ENCODE results near the gene ERCC6L2. TPM values are rescaled to one million over a fixed set of nuclear protein-coding genes. Genes with fewer than 3 reads are reported as not detected.

ERCC6L2 gene, protein sequence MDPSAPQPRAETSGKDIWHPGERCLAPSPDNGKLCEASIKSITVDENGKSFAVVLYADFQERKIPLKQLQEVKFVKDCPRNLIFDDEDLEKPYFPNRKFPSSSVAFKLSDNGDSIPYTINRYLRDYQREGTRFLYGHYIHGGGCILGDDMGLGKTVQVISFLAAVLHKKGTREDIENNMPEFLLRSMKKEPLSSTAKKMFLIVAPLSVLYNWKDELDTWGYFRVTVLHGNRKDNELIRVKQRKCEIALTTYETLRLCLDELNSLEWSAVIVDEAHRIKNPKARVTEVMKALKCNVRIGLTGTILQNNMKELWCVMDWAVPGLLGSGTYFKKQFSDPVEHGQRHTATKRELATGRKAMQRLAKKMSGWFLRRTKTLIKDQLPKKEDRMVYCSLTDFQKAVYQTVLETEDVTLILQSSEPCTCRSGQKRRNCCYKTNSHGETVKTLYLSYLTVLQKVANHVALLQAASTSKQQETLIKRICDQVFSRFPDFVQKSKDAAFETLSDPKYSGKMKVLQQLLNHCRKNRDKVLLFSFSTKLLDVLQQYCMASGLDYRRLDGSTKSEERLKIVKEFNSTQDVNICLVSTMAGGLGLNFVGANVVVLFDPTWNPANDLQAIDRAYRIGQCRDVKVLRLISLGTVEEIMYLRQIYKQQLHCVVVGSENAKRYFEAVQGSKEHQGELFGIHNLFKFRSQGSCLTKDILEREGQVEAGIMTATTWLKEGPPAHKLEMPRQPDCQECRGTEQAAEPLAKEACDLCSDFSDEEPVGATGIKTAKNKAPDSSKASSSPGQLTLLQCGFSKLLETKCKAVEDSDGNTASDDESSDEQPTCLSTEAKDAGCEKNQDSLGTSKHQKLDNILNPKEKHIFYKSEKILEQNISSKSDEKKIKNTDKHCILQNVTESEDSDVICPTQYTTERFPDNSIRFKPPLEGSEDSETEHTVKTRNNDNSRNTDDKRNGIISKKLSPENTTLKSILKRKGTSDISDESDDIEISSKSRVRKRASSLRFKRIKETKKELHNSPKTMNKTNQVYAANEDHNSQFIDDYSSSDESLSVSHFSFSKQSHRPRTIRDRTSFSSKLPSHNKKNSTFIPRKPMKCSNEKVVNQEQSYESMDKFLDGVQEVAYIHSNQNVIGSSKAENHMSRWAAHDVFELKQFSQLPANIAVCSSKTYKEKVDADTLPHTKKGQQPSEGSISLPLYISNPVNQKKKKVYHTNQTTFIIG (N-terminal part only)
- polyA plus RNA-seq (2013, experiment 1 of 4): 30.2 TPM
- 45.0 TPM for polyA plus RNA-seq (2013, experiment 2 of 4)
- 31.4 TPM for polyA plus RNA-seq (2013, experiment 3 of 4)
- 38.0 TPM for polyA plus RNA-seq (2013, experiment 4 of 4)

DNA sequence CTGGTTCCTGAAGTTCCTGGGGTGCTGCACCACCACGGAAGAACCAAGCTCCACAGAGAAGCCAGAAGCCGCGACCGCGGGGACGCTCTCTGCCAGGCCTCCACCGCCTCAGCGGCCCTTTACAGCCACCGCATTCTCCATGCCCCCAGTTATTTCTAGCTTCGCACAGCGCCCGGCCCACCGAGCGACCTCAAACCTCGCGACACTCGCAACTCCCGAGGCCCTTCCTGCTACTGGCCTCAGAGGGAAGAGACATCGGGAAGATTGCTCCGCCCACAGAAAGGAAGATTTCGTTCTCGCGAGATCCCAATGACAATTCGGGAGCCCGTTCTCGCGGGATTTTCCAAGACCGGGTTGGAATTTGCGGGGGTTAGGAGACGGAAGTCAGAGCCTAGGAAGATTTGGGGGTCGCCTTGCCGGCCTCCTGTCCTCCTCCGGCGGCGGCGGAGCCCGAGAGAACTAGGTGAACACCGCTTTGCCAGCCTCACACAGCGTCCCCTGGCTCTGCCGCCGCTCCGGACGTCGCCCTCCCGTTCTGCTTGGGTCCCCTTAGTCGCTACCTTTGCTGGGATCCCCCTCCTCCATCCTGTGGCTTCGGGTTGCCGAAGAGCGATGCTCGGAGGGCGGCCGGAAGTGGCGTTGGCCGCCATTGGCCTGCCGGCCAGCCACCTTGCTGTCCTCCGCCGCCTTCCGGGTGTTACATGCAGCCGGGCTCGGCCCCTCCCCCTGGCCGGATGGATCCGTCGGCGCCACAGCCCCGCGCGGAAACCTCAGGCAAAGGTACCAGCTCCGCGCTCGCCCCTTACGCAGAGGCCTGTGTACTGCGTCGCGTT lies at the start of gene ERCC6L2:
ERCC6L2 (plus strand) TSS at position 387 of the 833 bp plus-strand sequence; CDS start at position 735, 348 bp downstream.
- peak within 1 kb of the TSS; percentile 98 for H3K27ac ChIP-seq (ENCODE audit: insufficient read depth, low read depth, low read length, poor library complexity, severe bottlenecking)
- H3K4me3 ChIP-seq (ENCODE audit: insufficient read depth, low read depth, low read length): no peak within 1 kb of the TSS
- 0% methylated on average over 74 of the region's 74 CpGs for WGBS, 2 experiments
- no peaks in the 10 kb centered on the region for H3K27me3 ChIP-seq (ENCODE audit: control insufficient read depth, insufficient read depth, low read length, poor library complexity, severe bottlenecking)
- no peaks in the 10 kb centered on the region for H3K9me3 ChIP-seq (ENCODE audit: control insufficient read depth, low read length)
- peaks cover 4% of the 10 kb centered on the region for H3K36me3 ChIP-seq (ENCODE audit: control insufficient read depth, insufficient read depth, low read length)
- peaks cover 12% of the 10 kb centered on the region for H3K4me1 ChIP-seq (ENCODE audit: control insufficient read depth, insufficient read depth, low read length)

DNA sequence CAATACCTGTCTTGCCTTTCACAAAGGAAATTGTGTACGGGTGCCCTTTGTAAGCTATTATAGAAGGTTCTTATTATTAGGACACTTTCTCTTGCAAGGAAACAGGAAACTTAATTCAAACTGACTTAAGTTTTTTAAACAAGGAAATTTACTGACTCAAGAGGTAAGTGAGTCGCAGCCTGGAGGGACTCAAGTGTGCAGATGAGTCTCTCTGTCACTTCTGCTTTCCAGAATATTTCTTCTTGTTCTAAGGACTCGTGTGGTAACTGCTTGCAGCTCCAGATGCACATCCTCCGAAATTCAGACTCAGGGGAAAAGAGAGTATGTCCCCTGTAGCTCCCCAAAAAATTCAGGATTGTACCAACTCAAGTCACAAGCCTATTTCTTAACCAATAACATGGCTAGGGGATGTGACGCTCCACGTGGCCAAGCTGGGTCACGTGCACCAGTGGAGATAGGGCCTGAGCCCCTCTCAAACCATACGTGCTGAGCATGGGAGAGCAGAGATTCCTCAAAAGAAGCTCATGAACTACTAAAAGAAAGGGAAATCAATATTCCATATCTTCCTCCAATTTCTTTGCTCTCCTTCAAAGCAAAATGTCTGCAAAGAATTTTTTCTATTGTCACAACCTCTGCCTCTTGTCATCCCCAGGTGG lies 49.2 kb upstream of the ERCC6L2 start:
- no peaks in the 10 kb centered on the region for H3K9me3 ChIP-seq (ENCODE audit: control insufficient read depth, low read length)
- H3K27ac ChIP-seq (ENCODE audit: insufficient read depth, low read depth, low read length, poor library complexity, severe bottlenecking): no peak overlapping the region
- H3K36me3 ChIP-seq (ENCODE audit: control insufficient read depth, insufficient read depth, low read length): no peaks in the 10 kb centered on the region
- no peaks in the 10 kb centered on the region for H3K27me3 ChIP-seq (ENCODE audit: control insufficient read depth, insufficient read depth, low read length, poor library complexity, severe bottlenecking)
- no peak overlapping the region for H3K4me3 ChIP-seq (ENCODE audit: insufficient read depth, low read depth, low read length)
- 93 to 95% methylated on average over 7 to 8 of the region's 8 CpGs for WGBS, 2 experiments
- H3K4me1 ChIP-seq (ENCODE audit: control insufficient read depth, insufficient read depth, low read length): no peaks in the 10 kb centered on the region

DNA sequence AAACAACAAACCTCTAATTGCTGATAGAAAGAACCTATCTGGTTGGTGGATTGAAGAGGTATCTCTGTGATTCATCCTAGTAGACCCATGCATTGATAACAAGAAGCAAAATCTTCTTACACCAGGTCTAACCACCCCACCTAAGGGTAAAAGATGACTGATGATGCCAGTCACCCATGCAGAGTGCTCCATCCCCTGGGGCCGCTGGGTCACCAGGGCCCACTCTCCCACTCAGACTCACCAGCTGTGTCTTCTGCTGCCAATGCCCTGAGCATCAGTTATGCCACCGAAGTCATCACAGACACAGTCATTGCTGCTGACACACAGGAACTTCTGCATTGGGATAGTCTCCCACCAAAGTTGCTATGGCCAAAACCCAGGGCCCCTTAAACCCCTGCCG lies 44.7 kb upstream of the ERCC6L2 start:
- Histone ChIP-seq H3K9me3 (ENCODE audit: control insufficient read depth, low read length) (no peaks in the 10 kb centered on the region), H3K27ac (ENCODE audit: insufficient read depth, low read depth, low read length, poor library complexity, severe bottlenecking) (no peak overlapping the region), H3K4me1 (ENCODE audit: control insufficient read depth, insufficient read depth, low read length) (no peaks in the 10 kb centered on the region), H3K36me3 (ENCODE audit: control insufficient read depth, insufficient read depth, low read length) (no peaks in the 10 kb centered on the region), H3K27me3 (ENCODE audit: control insufficient read depth, insufficient read depth, low read length, poor library complexity, severe bottlenecking) (no peaks in the 10 kb centered on the region), H3K4me3 (ENCODE audit: insufficient read depth, low read depth, low read length) (no peak overlapping the region)
- WGBS, 2 experiments: 96% methylated on average over 3 of the region's 3 CpGs

DNA sequence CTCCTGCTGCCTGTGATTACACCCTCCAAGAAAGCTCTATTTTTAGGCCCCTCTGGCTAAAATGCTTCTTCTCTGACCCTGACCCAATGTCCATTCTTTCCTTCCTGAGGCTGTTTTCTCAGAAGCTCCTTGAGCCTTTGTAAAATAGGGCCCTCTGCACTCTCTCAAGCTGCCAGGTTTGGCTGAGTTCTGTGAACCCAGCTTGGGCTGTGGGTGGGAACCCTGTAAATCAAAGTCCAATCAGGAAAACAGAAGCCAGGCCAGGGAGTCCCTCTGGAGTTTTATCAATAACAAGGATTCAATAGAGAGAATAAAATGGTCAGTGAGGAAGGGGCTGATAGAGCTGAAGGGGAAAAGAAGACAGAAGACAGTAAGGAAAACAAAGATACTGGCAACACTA lies 43.7 kb upstream of the ERCC6L2 start:
- Histone ChIP-seq H3K36me3 (ENCODE audit: control insufficient read depth, insufficient read depth, low read length) (no peaks in the 10 kb centered on the region), H3K27ac (ENCODE audit: insufficient read depth, low read depth, low read length, poor library complexity, severe bottlenecking) (no peak overlapping the region), H3K27me3 (ENCODE audit: control insufficient read depth, insufficient read depth, low read length, poor library complexity, severe bottlenecking) (no peaks in the 10 kb centered on the region), H3K4me1 (ENCODE audit: control insufficient read depth, insufficient read depth, low read length) (no peaks in the 10 kb centered on the region), H3K4me3 (ENCODE audit: insufficient read depth, low read depth, low read length) (no peak overlapping the region), H3K9me3 (ENCODE audit: control insufficient read depth, low read length) (no peaks in the 10 kb centered on the region)

DNA sequence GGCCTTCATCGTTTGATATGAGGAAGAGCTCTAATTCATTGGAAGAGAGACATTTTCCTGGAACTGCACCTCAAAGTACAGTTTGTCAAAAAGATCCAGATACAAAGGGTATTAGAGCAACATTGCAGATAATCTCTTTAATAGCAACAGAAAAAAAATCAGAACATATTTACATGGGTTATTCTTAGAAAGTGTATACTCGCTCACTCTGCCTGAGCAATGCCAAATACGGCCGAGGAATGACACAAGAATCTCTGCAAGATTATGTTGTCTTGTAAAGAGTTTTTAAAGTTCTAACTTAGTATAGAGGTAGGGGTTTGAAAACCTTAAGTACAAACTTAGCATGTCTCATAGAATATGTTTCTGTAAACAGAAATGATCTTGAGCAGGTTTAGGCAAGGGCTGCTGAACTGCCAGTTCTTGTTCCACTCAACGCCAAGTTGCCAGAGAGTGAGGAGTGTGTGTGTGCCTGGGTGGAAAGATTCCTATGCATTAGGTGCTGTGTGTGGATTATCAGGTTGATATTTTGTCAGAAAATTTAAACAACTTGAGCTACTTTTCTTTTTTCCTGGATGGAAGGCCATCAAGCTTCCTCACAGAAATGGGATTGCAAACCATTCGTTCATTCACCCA lies 41.8 kb upstream of the ERCC6L2 start:
- Histone ChIP-seq H3K36me3 (ENCODE audit: control insufficient read depth, insufficient read depth, low read length) (no peaks in the 10 kb centered on the region), H3K4me3 (ENCODE audit: insufficient read depth, low read depth, low read length) (no peak overlapping the region), H3K9me3 (ENCODE audit: control insufficient read depth, low read length) (no peaks in the 10 kb centered on the region), H3K4me1 (ENCODE audit: control insufficient read depth, insufficient read depth, low read length) (no peaks in the 10 kb centered on the region), H3K27me3 (ENCODE audit: control insufficient read depth, insufficient read depth, low read length, poor library complexity, severe bottlenecking) (no peaks in the 10 kb centered on the region), H3K27ac (ENCODE audit: insufficient read depth, low read depth, low read length, poor library complexity, severe bottlenecking) (no peak overlapping the region)
- WGBS, 2 experiments: 96 to 98% methylated on average over 6 of the region's 6 CpGs

DNA sequence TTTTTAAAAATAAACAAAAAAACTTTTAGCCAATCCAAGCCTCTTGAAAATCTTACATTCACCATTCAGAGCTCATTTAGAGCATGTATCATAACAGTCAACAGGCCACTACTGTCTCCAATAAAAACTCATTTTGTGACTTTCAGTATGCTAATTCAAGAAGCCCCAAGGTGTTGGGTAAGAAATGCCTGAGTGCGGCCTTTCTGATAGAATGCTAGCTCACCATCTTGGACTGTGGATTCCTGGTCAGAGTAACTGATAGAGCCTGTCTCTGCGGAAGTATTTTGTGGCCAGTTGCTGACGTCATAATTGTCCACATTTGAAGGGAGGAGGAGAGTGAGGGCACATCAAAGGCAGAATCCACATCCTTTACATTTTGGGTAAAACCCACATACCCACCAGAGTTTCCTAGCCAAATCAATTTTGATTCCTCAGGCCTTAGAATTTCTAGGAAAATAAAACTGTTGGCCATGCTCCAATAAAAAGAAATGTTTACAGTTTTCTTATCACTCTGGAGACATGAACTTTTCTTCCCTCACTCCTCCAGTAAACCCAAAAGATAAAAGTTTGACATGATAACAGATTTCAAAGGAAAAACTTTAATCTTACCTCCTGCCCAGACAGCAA lies 41.1 kb upstream of the ERCC6L2 start:
- Histone ChIP-seq H3K27me3 (ENCODE audit: control insufficient read depth, insufficient read depth, low read length, poor library complexity, severe bottlenecking) (no peaks in the 10 kb centered on the region), H3K4me3 (ENCODE audit: insufficient read depth, low read depth, low read length) (no peak overlapping the region), H3K4me1 (ENCODE audit: control insufficient read depth, insufficient read depth, low read length) (no peaks in the 10 kb centered on the region), H3K36me3 (ENCODE audit: control insufficient read depth, insufficient read depth, low read length) (no peaks in the 10 kb centered on the region), H3K27ac (ENCODE audit: insufficient read depth, low read depth, low read length, poor library complexity, severe bottlenecking) (no peak overlapping the region), H3K9me3 (ENCODE audit: control insufficient read depth, low read length) (no peaks in the 10 kb centered on the region)
- WGBS, 2 experiments: 94 to 97% methylated on average over 3 of the region's 3 CpGs

DNA sequence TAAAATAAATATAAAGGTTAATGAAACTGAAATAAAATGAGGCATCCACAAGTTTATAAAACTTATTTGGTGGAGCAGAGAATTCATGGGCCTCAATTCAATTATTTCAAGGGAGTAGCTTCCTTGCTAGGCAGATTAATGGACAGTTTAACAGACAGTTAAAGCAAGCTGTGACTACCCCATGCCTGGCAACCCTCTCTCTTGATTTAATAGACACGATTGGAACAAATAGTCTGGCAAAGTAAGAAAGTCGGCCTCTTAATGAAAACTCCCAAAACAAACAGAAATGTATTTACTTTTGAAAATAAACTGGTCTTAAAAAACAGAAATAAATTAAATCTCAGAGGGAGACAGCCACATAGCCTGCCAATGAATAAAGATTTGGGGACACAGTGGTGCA lies 40.1 kb upstream of the ERCC6L2 start:
- 89 to 97% methylated on average over 1 to 2 of the region's 2 CpGs for WGBS, 2 experiments

DNA sequence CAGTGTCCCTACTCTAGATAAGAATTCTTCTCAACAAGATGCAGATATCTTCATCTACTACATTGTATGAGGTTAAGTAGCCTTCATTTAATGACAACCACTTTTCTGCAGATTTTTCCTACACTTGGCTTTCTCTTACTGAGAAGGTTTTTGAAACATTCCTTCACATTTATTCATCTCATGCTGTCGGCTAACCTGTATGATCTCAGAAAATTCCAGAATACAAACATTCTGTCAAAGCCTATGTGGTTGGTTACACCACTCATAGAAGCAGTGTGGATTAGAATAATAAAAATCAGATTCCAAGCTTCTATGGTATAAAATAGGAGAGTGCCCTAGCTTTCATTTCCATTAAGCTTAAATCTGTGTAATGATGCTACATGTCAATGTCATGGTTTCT lies 39.4 kb upstream of the ERCC6L2 start:
- H3K27me3 ChIP-seq (ENCODE audit: control insufficient read depth, insufficient read depth, low read length, poor library complexity, severe bottlenecking): no peaks in the 10 kb centered on the region
- 95% methylated on average over 1 of the region's 1 CpG; no CpG with 5 or more reads in 1 of the 2 experiments for WGBS, 2 experiments
- no peaks in the 10 kb centered on the region for H3K36me3 ChIP-seq (ENCODE audit: control insufficient read depth, insufficient read depth, low read length)
- H3K9me3 ChIP-seq (ENCODE audit: control insufficient read depth, low read length): no peaks in the 10 kb centered on the region
- H3K27ac ChIP-seq (ENCODE audit: insufficient read depth, low read depth, low read length, poor library complexity, severe bottlenecking): no peak overlapping the region
- H3K4me3 ChIP-seq (ENCODE audit: insufficient read depth, low read depth, low read length): no peak overlapping the region
- no peaks in the 10 kb centered on the region for H3K4me1 ChIP-seq (ENCODE audit: control insufficient read depth, insufficient read depth, low read length)

More for the DNA sequence above, 40.1 kb upstream of the ERCC6L2 start:
- H3K4me1 ChIP-seq (ENCODE audit: control insufficient read depth, insufficient read depth, low read length): no peaks in the 10 kb centered on the region
- no peaks in the 10 kb centered on the region for H3K27me3 ChIP-seq (ENCODE audit: control insufficient read depth, insufficient read depth, low read length, poor library complexity, severe bottlenecking)
- no peaks in the 10 kb centered on the region for H3K36me3 ChIP-seq (ENCODE audit: control insufficient read depth, insufficient read depth, low read length)
- no peak overlapping the region for H3K27ac ChIP-seq (ENCODE audit: insufficient read depth, low read depth, low read length, poor library complexity, severe bottlenecking)
- no peak overlapping the region for H3K4me3 ChIP-seq (ENCODE audit: insufficient read depth, low read depth, low read length)
- no peaks in the 10 kb centered on the region for H3K9me3 ChIP-seq (ENCODE audit: control insufficient read depth, low read length)
